GF-D8 (cell line): ENCODE results near the gene HOXA9.

Source experiments
- DNase-seq: peaks from one replicate; lab custom pipeline; 2025; lab: John Stamatoyannopoulos, UW

Gene HOXA9

GRCh38 chr7:27151931-27152815 lies 13.2 kb downstream of the HOXA9 start, which contains the start of gene HOXA3:
Gene HOXA3, minus strand, starts transcription at chr7:27152583. Its CDS starts 41,943 bp downstream, at chr7:27110640.
- DNase-seq = no peak

GRCh38 chr7:27151341-27151930 lies 13.9 kb downstream of the HOXA9 start:
- no peak for DNase-seq

- no peak for DNase-seq
These were observed 14.6 kb downstream of the HOXA9 start for GRCh38 chr7:27150568-27151340.

GRCh38 chr7:27149842-27150567 lies 15.3 kb downstream of the HOXA9 start:
- DNase-seq = no peak

GRCh38 chr7:27148756-27149641 lies 16.3 kb downstream of the HOXA9 start:
- no peak for DNase-seq

GRCh38 chr7:27148031-27148755 lies 17.1 kb downstream of the HOXA9 start:
- DNase-seq = no peak

- DNase-seq = no peak
These were observed 17.9 kb downstream of the HOXA9 start, which contains the start of gene HOXA6 for GRCh38 chr7:27147199-27148030. Gene HOXA6, minus strand, starts transcription at chr7:27147774. Its CDS starts 25 bp downstream, at chr7:27147749.

- DNase-seq = no peak
These were observed 18.7 kb downstream of the HOXA9 start for GRCh38 chr7:27146491-27147198.

- no peak for DNase-seq
These were observed 19.4 kb downstream of the HOXA9 start for GRCh38 chr7:27145914-27146412.

GRCh38 chr7:27145165-27145913 lies 20.0 kb downstream of the HOXA9 start:
- DNase-seq = no peak

GRCh38 chr7:27144781-27145164 lies 20.6 kb downstream of the HOXA9 start:
- DNase-seq = no peak

- DNase-seq = no peak
These were observed 21.2 kb downstream of the HOXA9 start for GRCh38 chr7:27143950-27144780.

- DNase-seq = no peak
These were observed 22.1 kb downstream of the HOXA9 start, which contains the start of gene HOXA5 for GRCh38 chr7:27143023-27143949. Gene HOXA5, minus strand, starts transcription at chr7:27143681. Its CDS starts 74 bp downstream, at chr7:27143607.

- DNase-seq = no peak
These were observed 22.7 kb downstream of the HOXA9 start for GRCh38 chr7:27142580-27143022.

- no peak for DNase-seq
These were observed 23.3 kb downstream of the HOXA9 start for GRCh38 chr7:27141923-27142579.
